Ovary (tissue), 3 donors: ENCODE measurements around the gene KDM4C.

ENCODE experiments used
- POLR2A ChIP-seq: fragments of 450-650 bp; IDR thresholded peaks from one replicate; pipeline ENCODE4 v1.6.1; 2017; ENCODE audit warnings: antibody characterized with exemption, mild to moderate bottlenecking, moderate library complexity
- TF ChIP-seq, protein P1 (sequence below), 3 donors: fragments of 450-650 bp in 2 of 3; fragments of 200-600 bp in 1 of 3; IDR thresholded peaks; one replicate each; pipeline versions ENCODE4 v1.5.1 to v1.8.0; 2016 to 2022; ENCODE audit warnings: antibody characterized with exemption in 3 of 3, mild to moderate bottlenecking in 1 of 3
- donor health status: DM: no; HTN: no; CAD: no.

DNA sequence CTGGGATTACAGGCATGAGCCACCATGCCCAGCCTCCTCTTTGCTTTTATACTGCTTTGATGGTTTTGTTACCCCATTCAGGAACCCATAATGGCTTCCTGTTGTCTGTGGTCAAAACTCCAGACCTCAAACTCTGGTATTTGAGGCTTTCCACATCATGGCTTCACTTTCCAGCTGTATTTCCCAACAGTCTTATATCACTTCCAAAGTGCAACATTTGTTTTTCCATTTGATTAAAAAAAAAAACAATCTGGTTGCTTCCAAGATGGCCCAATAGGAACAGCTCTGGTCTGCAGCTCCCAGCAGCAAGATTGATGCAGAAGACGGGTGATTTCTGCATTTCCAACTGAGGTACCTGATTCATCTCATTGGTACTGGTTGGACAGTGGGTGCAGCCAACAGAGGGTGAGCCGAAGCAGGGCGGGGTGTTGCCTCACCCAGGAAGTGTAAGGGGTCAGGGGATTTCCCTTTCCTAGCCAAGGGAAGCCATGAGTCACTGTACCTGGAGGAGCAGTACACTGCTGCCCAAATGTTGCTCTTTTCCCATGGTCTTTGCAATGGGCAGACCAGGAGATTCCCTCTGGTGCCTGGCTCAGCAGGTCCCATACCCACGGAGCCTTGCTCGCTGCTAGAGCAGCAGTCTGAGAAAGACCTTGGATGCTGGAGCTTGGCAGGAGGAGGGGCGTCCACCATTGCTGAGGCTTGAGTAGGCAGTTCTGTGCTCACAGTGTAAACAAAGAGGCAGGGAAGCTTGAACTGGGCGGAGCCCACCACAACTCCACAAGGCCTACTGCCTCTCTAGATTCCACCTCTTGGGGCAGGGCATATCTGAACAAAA is 458.4 kb downstream of the KDM4C start:
- no peak for TF ChIP-seq POLR2A
- TF ChIP-seq, protein P1, sequence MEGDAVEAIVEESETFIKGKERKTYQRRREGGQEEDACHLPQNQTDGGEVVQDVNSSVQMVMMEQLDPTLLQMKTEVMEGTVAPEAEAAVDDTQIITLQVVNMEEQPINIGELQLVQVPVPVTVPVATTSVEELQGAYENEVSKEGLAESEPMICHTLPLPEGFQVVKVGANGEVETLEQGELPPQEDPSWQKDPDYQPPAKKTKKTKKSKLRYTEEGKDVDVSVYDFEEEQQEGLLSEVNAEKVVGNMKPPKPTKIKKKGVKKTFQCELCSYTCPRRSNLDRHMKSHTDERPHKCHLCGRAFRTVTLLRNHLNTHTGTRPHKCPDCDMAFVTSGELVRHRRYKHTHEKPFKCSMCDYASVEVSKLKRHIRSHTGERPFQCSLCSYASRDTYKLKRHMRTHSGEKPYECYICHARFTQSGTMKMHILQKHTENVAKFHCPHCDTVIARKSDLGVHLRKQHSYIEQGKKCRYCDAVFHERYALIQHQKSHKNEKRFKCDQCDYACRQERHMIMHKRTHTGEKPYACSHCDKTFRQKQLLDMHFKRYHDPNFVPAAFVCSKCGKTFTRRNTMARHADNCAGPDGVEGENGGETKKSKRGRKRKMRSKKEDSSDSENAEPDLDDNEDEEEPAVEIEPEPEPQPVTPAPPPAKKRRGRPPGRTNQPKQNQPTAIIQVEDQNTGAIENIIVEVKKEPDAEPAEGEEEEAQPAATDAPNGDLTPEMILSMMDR (IDR thresholded peaks at IDR 0.05), result no peak
